Measurements from ENCODE around the gene SLC16A5.
"Not testable (repeated sequence)": the region's sequence is repeated elsewhere in the genome, so short reads cannot be mapped to it uniquely, and the experiment has no call there.

Gene SLC16A5

DNA sequence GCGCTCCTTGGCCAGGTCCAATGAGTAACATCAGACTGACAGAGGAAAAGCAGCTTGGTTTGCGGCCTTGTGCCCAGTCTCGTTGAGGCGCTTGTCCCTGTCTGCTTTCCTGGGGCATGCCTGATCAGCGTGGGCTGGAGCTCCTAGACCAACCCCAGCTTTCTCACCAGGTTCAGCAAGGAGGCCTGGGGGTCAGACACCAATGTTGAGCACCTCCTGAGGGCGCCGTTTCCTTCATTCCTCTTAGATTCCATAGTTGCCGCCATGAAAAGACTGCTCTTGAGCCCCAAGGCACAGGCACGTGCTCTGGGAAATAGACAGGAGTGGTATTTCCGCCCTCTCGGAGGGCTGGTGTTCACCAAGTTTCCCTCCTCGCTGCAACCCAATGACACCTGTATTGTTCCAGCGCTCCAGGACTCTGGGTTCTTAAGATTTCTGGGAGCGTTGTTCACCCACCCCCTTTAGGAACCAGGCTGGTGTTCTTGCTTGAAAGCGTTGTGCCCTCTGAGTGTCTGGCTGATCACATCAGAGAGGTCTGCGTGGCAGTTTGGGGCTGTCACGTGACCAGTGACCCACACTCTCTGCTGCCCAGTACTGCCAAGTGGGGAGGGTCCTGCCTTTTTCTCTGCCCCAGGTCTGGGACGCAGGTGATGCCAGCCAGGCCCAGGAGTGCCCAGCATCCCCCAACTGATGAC, 22.7 kb upstream of the SLC16A5 start:
- Histone ChIP-seq H3K4me3 (ENCODE audit: low read depth, low read length) (no peak overlapping the region), H3K9me3 (ENCODE audit: control insufficient read depth, insufficient read depth, low read length) (no peaks in the 10 kb centered on the region), H3K36me3 (ENCODE audit: control insufficient read depth, insufficient read depth, low read length) (peaks cover 58% of the 10 kb centered on the region), H3K27me3 (ENCODE audit: control insufficient read depth, insufficient read depth, low read length) (no peaks in the 10 kb centered on the region), H3K9ac (ENCODE audit: low read depth, low read length) (no peak overlapping the region), H3K4me1 (ENCODE audit: control insufficient read depth, insufficient read depth, low read length) (no peaks in the 10 kb centered on the region), H3K27ac (ENCODE audit: low read depth, low read length) (no peak overlapping the region)

DNA sequence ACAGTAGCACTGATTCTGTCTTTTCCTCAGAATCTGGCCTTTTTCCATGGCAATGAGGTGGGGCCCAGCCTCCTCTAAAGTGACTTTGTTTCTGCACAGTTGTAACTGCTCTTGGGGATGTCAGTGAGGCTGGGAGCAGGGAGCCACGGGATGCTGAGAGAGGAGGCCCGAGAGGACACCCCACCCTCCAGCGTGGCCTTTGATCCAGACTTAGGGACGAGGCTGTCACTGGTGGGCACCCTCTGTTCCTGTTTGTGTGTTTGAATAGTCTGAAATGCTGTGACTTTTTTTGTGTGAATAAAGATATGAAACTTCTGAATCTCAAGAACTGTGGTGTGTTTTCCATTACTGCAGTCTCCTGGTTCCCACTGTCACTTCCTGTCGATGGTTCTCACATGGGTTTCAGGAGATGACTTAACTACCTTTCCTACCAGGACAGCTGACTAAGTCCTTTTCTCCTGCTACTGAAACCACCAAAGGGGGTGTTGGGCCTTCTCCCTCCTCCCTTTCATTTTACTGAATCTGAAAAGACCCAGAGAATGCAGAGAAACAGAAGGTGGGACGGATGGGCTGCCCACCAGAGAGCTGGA, 22.1 kb upstream of the SLC16A5 start:
- H3K27ac ChIP-seq (ENCODE audit: low read depth, low read length), result no peak overlapping the region
- peaks cover 52% of the 10 kb centered on the region for H3K36me3 ChIP-seq (ENCODE audit: control insufficient read depth, insufficient read depth, low read length)
- no peak overlapping the region for H3K4me3 ChIP-seq (ENCODE audit: low read depth, low read length)
- no peaks in the 10 kb centered on the region for H3K27me3 ChIP-seq (ENCODE audit: control insufficient read depth, insufficient read depth, low read length)
- no peaks in the 10 kb centered on the region for H3K9me3 ChIP-seq (ENCODE audit: control insufficient read depth, insufficient read depth, low read length)
- H3K9ac ChIP-seq (ENCODE audit: low read depth, low read length), result no peak overlapping the region
- H3K4me1 ChIP-seq (ENCODE audit: control insufficient read depth, insufficient read depth, low read length), result no peaks in the 10 kb centered on the region

DNA sequence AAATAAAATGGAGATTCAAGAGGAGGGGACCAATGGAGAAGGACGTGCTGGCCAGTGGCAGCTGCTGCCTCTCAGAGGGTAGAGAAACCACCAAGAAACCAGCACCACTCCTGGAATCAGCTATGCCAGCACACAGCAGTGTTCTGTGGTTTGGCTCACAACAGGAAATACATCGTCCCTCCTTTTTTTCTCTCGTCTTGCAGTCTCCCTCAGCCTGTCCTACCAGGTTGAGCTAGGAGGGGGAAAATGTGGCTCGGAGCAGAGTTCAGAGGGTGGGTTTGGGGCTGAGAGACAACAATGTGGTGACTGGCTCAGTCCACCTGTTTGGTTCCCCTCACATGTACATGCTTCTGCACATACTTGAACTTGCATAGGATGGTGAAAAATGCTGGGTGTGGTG, 19.9 kb upstream of the SLC16A5 start:
- no peaks in the 10 kb centered on the region for H3K4me1 ChIP-seq (ENCODE audit: control insufficient read depth, insufficient read depth, low read length)
- H3K9me3 ChIP-seq (ENCODE audit: control insufficient read depth, insufficient read depth, low read length), result no peaks in the 10 kb centered on the region
- H3K27ac ChIP-seq (ENCODE audit: low read depth, low read length), result no peak overlapping the region
- peaks cover 30% of the 10 kb centered on the region for H3K36me3 ChIP-seq (ENCODE audit: control insufficient read depth, insufficient read depth, low read length)
- no peak overlapping the region for H3K9ac ChIP-seq (ENCODE audit: low read depth, low read length)
- no peak overlapping the region for H3K4me3 ChIP-seq (ENCODE audit: low read depth, low read length)
- no peaks in the 10 kb centered on the region for H3K27me3 ChIP-seq (ENCODE audit: control insufficient read depth, insufficient read depth, low read length)

DNA sequence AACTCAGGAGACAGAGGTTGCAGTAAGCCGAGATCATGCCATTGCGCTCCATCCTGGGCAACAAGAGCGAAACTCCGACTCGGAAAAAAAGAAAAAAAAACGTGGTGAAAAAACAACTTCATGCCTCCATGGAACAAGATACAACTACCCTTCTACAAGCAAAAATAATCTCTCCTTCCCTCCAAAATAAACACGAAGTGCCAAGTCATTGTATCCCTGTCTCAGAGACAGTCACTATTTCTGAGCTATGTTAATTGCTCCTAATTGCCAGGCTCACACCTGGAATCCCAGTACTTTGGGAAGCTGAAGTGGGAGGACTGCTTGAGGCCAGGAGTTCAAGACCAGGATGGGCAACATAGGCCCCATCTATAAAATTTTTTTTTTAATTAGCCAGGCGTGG, 19.0 kb upstream of the SLC16A5 start:
- no peak overlapping the region for H3K9ac ChIP-seq (ENCODE audit: low read depth, low read length)
- H3K4me1 ChIP-seq (ENCODE audit: control insufficient read depth, insufficient read depth, low read length), result no peaks in the 10 kb centered on the region
- H3K27ac ChIP-seq (ENCODE audit: low read depth, low read length), result no peak overlapping the region
- H3K27me3 ChIP-seq (ENCODE audit: control insufficient read depth, insufficient read depth, low read length), result no peaks in the 10 kb centered on the region
- H3K4me3 ChIP-seq (ENCODE audit: low read depth, low read length), result no peak overlapping the region
- H3K36me3 ChIP-seq (ENCODE audit: control insufficient read depth, insufficient read depth, low read length), result peaks cover 21% of the 10 kb centered on the region
- H3K9me3 ChIP-seq (ENCODE audit: control insufficient read depth, insufficient read depth, low read length), result no peaks in the 10 kb centered on the region

DNA sequence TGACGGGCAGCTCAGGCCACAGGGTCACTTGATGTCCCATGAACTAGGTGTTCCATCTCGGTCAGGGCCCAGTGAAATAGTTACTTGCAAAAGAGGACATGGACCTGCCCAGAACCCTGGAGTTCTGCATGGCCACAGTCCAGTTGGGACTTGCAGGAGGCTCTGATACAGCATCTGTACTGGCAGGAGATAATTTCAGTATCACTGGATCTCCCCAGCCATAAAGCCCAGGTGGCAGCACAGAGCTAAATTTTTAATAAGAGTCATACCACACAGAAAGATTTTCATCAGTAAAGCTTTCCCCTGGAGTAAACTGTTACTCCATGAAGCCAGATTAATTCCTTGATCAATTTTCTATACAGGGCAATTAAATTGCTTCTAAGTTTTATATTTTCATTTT, 18.0 kb upstream of the SLC16A5 start:
- Histone ChIP-seq H3K36me3 (ENCODE audit: control insufficient read depth, insufficient read depth, low read length) (peaks cover 11% of the 10 kb centered on the region; the same call in 1 of the 2 replicates), H3K9me3 (ENCODE audit: control insufficient read depth, insufficient read depth, low read length) (no peaks in the 10 kb centered on the region), H3K4me1 (ENCODE audit: control insufficient read depth, insufficient read depth, low read length) (no peaks in the 10 kb centered on the region), H3K4me3 (ENCODE audit: low read depth, low read length) (no peak overlapping the region), H3K9ac (ENCODE audit: low read depth, low read length) (no peak overlapping the region), H3K27ac (ENCODE audit: low read depth, low read length) (no peak overlapping the region), H3K27me3 (ENCODE audit: control insufficient read depth, insufficient read depth, low read length) (no peaks in the 10 kb centered on the region)

GRCh38 chr17:75071478-75072271, 16.1 kb upstream of the SLC16A5 start:
- H3K36me3 ChIP-seq (ENCODE audit: control insufficient read depth, insufficient read depth, low read length); H3K9ac ChIP-seq (ENCODE audit: low read depth, low read length); H3K27ac ChIP-seq (ENCODE audit: low read depth, low read length); H3K27me3 ChIP-seq (ENCODE audit: control insufficient read depth, insufficient read depth, low read length); H3K4me1 ChIP-seq (ENCODE audit: control insufficient read depth, insufficient read depth, low read length); H3K4me3 ChIP-seq (ENCODE audit: low read depth, low read length); H3K9me3 ChIP-seq (ENCODE audit: control insufficient read depth, insufficient read depth, low read length): not testable (repeated sequence)

- not testable (repeated sequence) for H3K9me3 ChIP-seq (ENCODE audit: control insufficient read depth, insufficient read depth, low read length); H3K4me1 ChIP-seq (ENCODE audit: control insufficient read depth, insufficient read depth, low read length); H3K9ac ChIP-seq (ENCODE audit: low read depth, low read length); H3K36me3 ChIP-seq (ENCODE audit: control insufficient read depth, insufficient read depth, low read length); H3K27ac ChIP-seq (ENCODE audit: low read depth, low read length); H3K27me3 ChIP-seq (ENCODE audit: control insufficient read depth, insufficient read depth, low read length); H3K4me3 ChIP-seq (ENCODE audit: low read depth, low read length)
Measured at GRCh38 chr17:75072909-75073308, 14.8 kb upstream of the SLC16A5 start.

DNA sequence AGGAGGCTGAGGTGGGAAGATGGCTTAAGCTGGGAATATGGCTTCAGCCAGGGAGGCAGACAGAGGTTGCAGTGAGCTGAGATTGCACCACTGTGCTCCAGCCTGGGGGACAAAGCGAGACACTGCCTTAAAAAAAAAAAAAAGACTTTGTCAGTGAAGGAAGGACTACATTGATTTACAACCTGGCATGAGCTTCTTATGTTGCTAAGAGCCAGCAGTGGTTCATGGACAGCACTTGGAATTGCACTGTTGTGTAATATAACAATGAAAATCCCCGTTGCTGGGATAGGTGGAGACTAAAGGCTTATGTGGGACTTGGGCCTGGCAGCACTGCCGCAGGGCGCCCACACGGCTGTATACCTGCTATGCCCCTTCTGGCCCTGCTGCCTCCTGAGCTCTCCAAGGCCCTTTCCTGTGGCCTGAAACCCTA, 14.1 kb upstream of the SLC16A5 start:
- Histone ChIP-seq H3K27ac (ENCODE audit: low read depth, low read length) (no peak overlapping the region), H3K36me3 (ENCODE audit: control insufficient read depth, insufficient read depth, low read length) (no peaks in the 10 kb centered on the region), H3K4me3 (ENCODE audit: low read depth, low read length) (no peak overlapping the region), H3K9ac (ENCODE audit: low read depth, low read length) (no peak overlapping the region), H3K4me1 (ENCODE audit: control insufficient read depth, insufficient read depth, low read length) (peaks cover 7% of the 10 kb centered on the region; the same call in 1 of the 2 replicates), H3K9me3 (ENCODE audit: control insufficient read depth, insufficient read depth, low read length) (no peaks in the 10 kb centered on the region), H3K27me3 (ENCODE audit: control insufficient read depth, insufficient read depth, low read length) (no peaks in the 10 kb centered on the region)

DNA sequence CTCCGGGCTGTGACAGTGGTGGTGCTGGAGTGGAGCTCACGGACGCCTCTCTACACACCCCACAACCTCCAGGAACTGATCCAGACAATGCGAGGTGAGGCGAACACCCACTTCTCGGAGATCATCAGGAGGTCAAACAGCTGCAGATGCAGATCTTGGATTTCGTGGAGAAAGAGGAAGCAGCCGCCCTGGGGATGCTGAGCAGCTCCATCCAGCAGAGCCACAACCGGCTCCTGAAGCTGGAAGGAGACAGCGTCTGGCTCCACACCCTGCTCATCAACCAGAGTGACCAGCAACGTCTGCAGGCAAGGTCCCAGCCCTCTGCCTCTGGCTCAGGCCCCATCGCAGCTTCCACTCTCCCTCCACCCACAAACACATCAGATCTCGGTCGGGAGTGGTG, 13.2 kb upstream of the SLC16A5 start:
- Histone ChIP-seq H3K27ac (ENCODE audit: low read depth, low read length) (no peak overlapping the region), H3K9me3 (ENCODE audit: control insufficient read depth, insufficient read depth, low read length) (no peaks in the 10 kb centered on the region), H3K27me3 (ENCODE audit: control insufficient read depth, insufficient read depth, low read length) (no peaks in the 10 kb centered on the region), H3K9ac (ENCODE audit: low read depth, low read length) (no peak overlapping the region), H3K4me3 (ENCODE audit: low read depth, low read length) (no peak overlapping the region), H3K36me3 (ENCODE audit: control insufficient read depth, insufficient read depth, low read length) (no peaks in the 10 kb centered on the region), H3K4me1 (ENCODE audit: control insufficient read depth, insufficient read depth, low read length) (peaks cover 10% of the 10 kb centered on the region)

DNA sequence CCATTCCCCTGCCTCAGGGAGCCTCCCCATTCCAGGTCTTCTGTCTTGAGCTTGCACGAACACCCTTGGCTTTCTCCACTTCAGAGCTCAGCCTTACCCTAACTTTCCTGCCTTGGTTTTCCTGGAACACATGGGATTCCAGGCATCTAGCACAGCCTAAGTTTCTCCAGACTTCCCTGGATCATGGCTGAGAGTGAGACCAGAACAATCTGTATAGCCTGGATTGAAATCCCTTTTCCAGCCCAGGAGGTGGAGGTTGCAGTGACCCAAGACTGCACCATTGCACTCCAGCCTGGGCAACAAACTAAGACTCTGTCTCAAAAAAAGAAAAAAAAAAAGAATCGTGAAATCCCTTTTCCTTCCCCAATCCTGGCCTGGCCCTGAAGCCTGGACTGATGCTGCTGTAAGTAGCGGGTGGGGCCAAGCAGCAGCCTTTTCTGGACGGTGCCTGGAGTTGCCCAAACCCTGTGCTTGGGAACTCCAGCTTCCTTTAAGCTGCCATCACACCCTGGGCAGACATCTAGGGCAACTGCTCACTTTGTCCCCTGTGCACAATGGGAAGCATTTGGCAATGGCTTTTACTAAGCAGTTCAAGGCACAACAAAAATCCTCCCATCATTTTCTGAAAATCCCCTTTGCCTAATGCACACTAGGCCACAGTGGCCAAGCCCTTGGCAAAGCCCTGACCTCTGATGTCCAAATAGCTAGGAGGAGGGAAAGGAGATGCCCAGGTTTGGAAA, 12.0 kb upstream of the SLC16A5 start:
- no peak overlapping the region for H3K4me3 ChIP-seq (ENCODE audit: low read depth, low read length)
- no peaks in the 10 kb centered on the region for H3K9me3 ChIP-seq (ENCODE audit: control insufficient read depth, insufficient read depth, low read length)
- peaks cover 10% of the 10 kb centered on the region for H3K4me1 ChIP-seq (ENCODE audit: control insufficient read depth, insufficient read depth, low read length)
- H3K9ac ChIP-seq (ENCODE audit: low read depth, low read length), result no peak overlapping the region
- no peaks in the 10 kb centered on the region for H3K36me3 ChIP-seq (ENCODE audit: control insufficient read depth, insufficient read depth, low read length)
- H3K27ac ChIP-seq (ENCODE audit: low read depth, low read length), result no peak overlapping the region
- no peaks in the 10 kb centered on the region for H3K27me3 ChIP-seq (ENCODE audit: control insufficient read depth, insufficient read depth, low read length)

Data from HUES48 (cell line).